SK-MEL-5 (cell line): ENCODE results near the gene UROD. TPM values are rescaled to one million over a fixed set of nuclear protein-coding genes. Genes with fewer than 3 reads are reported as not detected.
A peak's percentile ranks its signal among the peaks of the same experiment; 100 is the strongest.

ENCODE experiments used
- DNase-seq: peaks from one replicate; pipeline ENCODE4 v3.0.0-alpha.2; 2016; ENCODE audit warnings: low read depth, low spot score
- in situ Hi-C: cut with HindIII; loops from 2 replicates; pipeline ENCODE4 v1.10.0; 2016; ENCODE audit warnings: low sequenced_read_pairs, high pct_unique_total_duplicates, low pct_unique_long_range_greater_than_20kb
- total RNA-seq: library from RNA; depleted of rRNA; stranded (reverse); fragments of >200 nt; shearing (Covaris generic); gene quantifications from 2 replicates; pipeline ENCODE4 v1.2.3, GENCODE V29; 2014

Gene UROD
- total RNA-seq, 1 experiment from 2014 or later: 78.9 TPM

DNA sequence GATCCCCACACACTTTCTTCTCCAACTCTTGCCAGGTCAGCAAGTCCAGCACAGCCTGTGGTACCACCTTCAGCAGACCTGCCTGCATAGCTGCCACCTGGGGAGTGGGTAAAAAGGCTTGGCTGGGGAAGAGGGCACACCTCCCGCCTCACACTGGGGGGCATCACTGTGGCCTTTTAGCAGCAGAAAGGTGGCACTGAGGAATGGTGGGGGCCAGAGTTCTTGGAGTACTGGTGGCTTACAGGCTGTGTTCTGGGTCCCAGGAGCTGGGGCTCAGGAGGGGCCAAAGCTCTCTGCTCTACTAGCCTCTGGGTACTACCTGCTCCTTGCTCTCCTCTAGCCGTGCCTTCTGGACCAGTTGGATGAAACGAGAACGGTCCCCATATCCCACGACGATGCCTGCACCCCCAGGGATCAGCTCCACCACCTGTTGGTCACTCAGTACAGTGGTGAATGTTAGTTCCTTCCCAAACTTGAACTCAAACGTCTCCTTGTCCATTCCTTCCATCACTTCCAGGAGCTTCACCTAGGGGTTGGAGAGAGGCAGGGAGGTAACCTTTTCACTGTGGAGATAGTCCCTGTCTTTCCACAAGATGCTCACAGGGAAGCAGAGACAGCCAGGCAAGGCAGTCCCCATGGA lies 7.7 kb upstream of the UROD start:
- in situ Hi-C loops: no loop called here

GRCh38 chr1:45005761-45006160 lies 6.3 kb upstream of the UROD start:
- in situ Hi-C loops: no loop called here
- DNase-seq: no peak

More for the DNA sequence above, 7.7 kb upstream of the UROD start:
- DNase-seq: no peak

GRCh38 chr1:45007311-45007710 lies 4.7 kb upstream of the UROD start:
- in situ Hi-C loops: no loop called here
- DNase-seq: no peak

DNA sequence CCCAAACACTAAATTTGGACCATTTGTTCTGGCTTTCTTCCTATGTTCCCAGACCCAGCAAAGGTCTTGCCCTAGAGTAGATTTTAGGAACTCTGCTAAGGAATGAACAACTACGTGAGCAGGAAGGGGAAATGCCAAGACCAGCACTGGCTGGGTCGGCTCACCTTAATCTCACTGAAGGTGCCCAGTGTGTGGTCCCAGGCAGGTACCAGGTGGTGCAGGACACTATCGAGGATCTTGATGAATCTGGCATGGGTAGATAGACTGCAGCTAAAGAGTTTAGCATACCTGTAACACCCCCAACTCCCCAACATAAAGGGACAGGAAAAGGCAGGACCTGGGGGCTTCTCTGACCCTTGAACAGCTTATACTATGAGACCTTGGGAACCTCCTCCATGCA lies 4.0 kb upstream of the UROD start:
- in situ Hi-C loops: no loop called here

DNA sequence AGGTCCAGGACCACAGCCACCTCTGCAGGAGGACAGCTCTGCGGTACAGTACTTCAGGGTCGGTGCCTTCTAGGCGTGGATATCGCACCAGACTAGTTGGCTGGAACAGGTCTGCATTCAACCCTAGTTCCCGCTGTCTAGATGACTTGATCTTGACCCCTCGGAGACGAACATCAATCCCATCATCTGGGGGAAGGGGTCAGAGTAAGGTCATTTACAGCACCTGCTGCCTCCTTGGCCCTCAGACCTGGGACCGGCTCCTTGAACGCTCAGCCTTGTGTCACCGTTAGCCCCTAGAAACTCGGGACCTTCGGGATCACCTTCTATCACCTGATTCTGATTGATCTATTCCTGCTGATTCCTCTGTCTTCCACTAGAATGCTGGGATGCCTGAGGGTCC lies 3.5 kb upstream of the UROD start:
- in situ Hi-C loops: no loop called here
- no peak for DNase-seq

More for the DNA sequence above, 4.0 kb upstream of the UROD start:
- DNase-seq: no peak

GRCh38 chr1:45009296-45009865 lies 2.7 kb upstream of the UROD start:
- in situ Hi-C loops: no loop called here
- DNase-seq: no peak

GRCh38 chr1:45009956-45010854 lies 1.8 kb upstream of the UROD start:
- in situ Hi-C loops: no loop called here

DNA sequence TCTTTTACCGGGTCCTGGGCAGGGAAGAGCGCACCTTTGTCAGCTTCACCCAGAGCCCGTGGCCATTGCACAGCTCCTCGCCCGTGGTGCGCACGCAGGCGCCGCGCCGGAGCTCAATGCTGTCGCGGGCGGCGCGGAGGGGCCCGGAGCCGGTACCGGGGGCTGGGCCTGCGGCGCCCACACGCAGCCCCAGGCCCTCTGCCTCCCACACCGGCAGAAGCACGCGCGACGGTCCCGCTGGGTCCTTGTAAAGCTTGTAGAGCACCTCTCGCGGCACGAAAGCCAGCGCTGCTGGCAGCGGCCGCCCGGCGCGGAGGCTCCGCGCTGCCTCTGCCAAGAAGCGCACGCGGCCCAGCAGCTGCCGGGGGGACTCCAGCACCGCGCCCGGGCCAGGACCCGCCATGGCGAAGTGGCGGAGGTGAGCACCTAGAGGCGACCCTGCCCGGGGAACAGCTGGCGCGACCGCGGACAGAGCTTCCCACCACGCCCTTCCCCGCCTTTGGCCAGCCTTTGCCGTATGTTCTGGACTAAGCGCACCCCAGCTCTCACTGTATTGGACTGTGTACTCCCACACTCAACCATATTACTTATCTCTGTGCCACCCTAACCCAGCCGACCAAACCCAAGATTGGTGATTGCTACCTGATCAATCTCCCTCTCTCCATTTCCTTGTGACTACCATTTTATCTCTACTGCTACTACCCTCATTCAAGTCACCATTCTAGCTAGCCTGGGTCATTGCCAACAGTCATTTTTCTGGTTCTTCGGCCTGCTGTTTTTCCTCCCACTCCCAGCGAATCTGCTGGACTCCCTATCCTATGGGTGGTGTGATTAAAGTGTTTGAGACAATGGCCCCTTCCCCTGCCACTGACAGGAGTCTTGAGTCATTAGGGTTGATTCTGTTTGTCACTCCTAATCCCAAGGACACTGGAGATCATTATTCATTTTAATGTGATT lies 921 bp upstream of the UROD start, which contains the start of gene HECTD3:
Gene HECTD3 (minus strand): TSS at position 470 of the 957 bp plus-strand sequence. CDS start 67 bp downstream, at position 403.
- in situ Hi-C loops: no loop called here
- DNase-seq: peak; percentile 80

More at GRCh38 chr1:45009956-45010854, 1.8 kb upstream of the UROD start:
- DNase-seq: no peak

DNA sequence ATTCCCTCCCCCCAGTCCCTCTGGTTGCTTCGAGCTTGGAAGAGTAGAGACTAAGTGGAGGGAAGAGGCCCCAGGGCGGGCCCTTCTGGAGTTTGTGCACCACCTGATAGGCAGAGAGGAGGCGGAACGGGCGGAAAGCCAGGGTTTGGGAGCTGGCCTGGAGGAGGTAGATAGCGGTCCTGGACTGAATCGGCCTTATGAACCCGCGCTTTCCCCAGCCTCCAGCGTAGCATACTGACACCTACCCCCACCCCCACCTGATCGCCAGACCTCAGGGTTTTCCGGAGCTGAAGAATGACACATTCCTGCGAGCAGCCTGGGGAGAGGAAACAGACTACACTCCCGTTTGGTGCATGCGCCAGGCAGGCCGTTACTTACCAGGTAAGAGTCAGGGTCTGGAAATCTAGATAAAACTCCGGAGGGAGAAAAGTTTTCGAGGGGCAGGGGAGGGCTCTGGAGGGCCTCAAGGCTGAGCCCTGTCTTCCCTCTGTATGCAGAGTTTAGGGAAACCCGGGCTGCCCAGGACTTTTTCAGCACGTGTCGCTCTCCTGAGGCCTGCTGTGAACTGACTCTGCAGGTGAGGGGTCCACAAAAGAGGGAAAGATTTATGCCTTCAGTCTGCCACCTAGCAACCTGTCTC lies 705 bp downstream of the UROD start:
- in situ Hi-C loops: no loop called here

GRCh38 chr1:45013551-45014209 lies 1.6 kb downstream of the UROD start:
- no peak for DNase-seq
- in situ Hi-C loops: no loop called here

More for the DNA sequence above, 705 bp downstream of the UROD start:
- DNase-seq: peak; percentile 45

DNA sequence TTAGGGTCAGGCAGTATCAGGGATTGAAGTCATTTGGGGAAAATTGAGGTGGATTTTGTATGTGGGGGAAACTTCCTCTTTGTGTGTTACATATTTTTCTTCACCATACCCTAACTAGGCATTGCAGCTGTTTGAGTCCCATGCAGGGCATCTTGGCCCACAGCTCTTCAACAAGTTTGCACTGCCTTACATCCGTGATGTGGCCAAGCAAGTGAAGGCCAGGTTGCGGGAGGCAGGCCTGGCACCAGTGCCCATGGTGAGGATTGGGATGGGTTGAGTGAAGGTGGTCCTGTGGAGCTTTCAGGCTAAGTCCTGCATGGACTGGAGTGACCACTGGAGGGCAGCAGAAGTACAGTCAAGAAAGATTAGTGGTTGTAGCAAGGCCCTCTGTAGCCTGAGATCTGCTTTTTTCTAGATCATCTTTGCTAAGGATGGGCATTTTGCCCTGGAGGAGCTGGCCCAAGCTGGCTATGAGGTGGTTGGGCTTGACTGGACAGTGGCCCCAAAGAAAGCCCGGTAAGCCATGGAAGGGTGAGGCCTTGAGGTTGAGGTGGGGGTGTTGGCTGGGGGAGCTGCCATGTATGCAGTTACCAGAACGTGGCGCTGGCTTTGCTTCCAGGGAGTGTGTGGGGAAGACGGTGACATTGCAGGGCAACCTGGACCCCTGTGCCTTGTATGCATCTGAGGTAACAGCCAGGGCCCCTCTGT lies 2.4 kb downstream of the UROD start:
- in situ Hi-C loops: no loop called here
- DNase-seq: peak; percentile 85

GRCh38 chr1:45015683-45016082 lies 3.6 kb downstream of the UROD start:
- no peak for DNase-seq
- in situ Hi-C loops: no loop called here

DNA sequence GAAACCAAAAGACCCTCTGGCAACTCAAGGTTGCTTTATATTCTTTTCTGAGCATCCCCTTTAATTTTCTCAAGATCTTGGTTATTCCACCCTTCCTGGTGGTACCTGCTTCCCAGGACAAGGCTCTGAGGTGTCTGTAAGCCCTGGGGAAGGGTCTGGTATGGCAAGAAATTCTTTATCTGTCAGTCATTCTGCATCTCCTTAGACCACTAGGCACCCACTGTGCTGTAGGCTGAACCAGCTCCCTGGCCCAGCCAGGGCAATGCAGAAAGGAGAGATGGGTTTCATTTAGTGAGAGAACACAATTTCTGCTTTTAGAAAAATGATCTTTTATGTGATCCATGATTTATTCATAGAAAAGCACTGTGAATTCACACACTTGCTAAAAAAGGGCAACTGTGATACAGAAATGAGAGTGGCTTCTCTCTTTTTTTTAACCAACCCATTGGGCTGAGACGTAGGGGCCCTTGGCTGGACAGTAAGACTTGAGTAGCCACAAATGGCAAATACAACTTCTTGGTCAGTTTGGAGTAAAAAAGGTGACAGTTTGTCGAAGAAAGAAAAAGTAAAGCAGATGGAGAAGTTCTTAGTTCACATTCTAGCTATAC lies 4.1 kb downstream of the UROD start:
- no peak for DNase-seq
- in situ Hi-C loops: no loop called here

DNA sequence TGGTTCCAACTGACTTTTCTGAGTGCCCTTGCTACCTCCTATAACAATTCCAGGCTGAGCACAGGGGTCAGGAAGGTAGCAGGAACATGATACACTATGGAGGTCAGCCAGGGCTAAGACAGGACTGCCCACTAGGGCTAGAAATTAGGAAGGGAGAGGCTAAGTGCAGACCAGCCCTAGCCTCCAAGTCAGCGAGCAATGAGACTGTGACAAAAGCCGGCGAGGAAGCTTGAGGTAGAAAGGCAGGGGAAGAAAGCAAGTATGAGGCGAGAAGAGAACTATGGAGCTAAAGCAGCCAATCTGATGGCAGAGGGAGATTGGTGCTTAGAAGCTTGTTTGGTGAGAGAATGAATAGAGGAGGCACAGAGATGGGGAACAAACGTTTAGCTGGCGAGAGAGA lies 4.7 kb downstream of the UROD start:
- in situ Hi-C loops: no loop called here

GRCh38 chr1:45018599-45019230 lies 6.7 kb downstream of the UROD start:
- peak; percentile 68 for DNase-seq
- in situ Hi-C loops: no loop called here

More for the DNA sequence above, 4.7 kb downstream of the UROD start:
- DNase-seq: no peak
